ENCODE data around the gene PQBP1. TPM values are rescaled to one million over a fixed set of nuclear protein-coding genes. Genes with fewer than 3 reads are reported as not detected.

PQBP1 gene
- total RNA-seq, 2 experiments from 2014 or later = 73.4 to 75.3 TPM

- ATAC-seq (peak; percentile 54), DNase-seq (peak; percentile 88)
- Mint-ChIP-seq H3K4me1 (peaks cover 89% of the 10 kb centered on the region), H3K4me3 (peak overlapping the region; percentile 64), H3K36me3 (ENCODE audit: low read depth) (peaks cover 73% of the 10 kb centered on the region), H3K27ac (peak overlapping the region; percentile 96), H3K9me3 (ENCODE audit: low read depth) (no peaks in the 10 kb centered on the region), H3K27me3 (no peaks in the 10 kb centered on the region)
- ChIA-PET POLR2A (interaction anchor here (0.6 to 5.3 kb wide), 11 partner anchors 10 to 330 kb away, joined by 3 to 86 read pairs (median 7); partner anchors contain the start of genes OTUD5, PIM2, PQBP1 and SLC35A2), CTCF (interaction anchor here (0.6 to 2.3 kb wide), 5 partner anchors 8 to 47 kb away, joined by 3 to 17 read pairs (median 3); partner anchors contain the start of gene PIM2)
- intact Hi-C loops (cut with DNase I, micrococcal nuclease) = loop anchor here in 1 of 2 experiments (1.0 to 5.0 kb wide), 4 partner anchors 48 to 333 kb away; no protein-coding TSS in a partner anchor
Measured at GRCh38 chrX:48938721-48939425, 41.1 kb downstream of the PQBP1 start.

GRCh38 chrX:48939524-48940228 is 41.9 kb downstream of the PQBP1 start:
- POLR2A ChIA-PET = interaction anchor here (1.0 to 5.3 kb wide), 7 partner anchors 9 to 329 kb away, joined by 3 to 86 read pairs (median 18); partner anchors contain the start of genes OTUD5, PIM2, PQBP1 and SLC35A2
- Mint-ChIP-seq H3K27me3 (no peaks in the 10 kb centered on the region), H3K36me3 (ENCODE audit: low read depth) (peaks cover 71% of the 10 kb centered on the region), H3K4me1 (peaks cover 87% of the 10 kb centered on the region), H3K27ac (peak overlapping the region; percentile 96), H3K4me3 (peak overlapping the region; percentile 64), H3K9me3 (ENCODE audit: low read depth) (no peaks in the 10 kb centered on the region)
- DNase-seq (no peak), ATAC-seq (no peak)
- CTCF ChIA-PET = no interaction called here
- intact Hi-C loops (cut with DNase I, micrococcal nuclease) = loop anchor here (5.0 to 10.0 kb wide), 4 partner anchors 45 to 333 kb away; partner anchors contain the start of genes PQBP1 (in 1 of the 2) and TIMM17B (in 1 of the 2)

- Mint-ChIP-seq H3K27ac (peak overlapping the region; percentile 96), H3K4me3 (peak overlapping the region; percentile 64), H3K36me3 (ENCODE audit: low read depth) (peaks cover 63% of the 10 kb centered on the region), H3K9me3 (ENCODE audit: low read depth) (no peaks in the 10 kb centered on the region), H3K27me3 (no peaks in the 10 kb centered on the region), H3K4me1 (peaks cover 79% of the 10 kb centered on the region)
- ChIA-PET CTCF (interaction anchor here (0.9 kb wide), 1 partner anchor 29 kb away, joined by 3 read pairs; the partner anchor contains the start of gene SLC35A2), POLR2A (interaction anchor here (0.5 to 5.3 kb wide), 6 partner anchors 10 to 43 kb away, joined by 3 to 86 read pairs (median 22); partner anchors contain the start of genes OTUD5, PIM2, PQBP1 and SLC35A2)
- ATAC-seq (no peak), DNase-seq (no peak)
- intact Hi-C loops (cut with DNase I, micrococcal nuclease) = loop anchor here in 1 of 2 experiments (10.0 kb wide), 1 partner anchor 46 kb away; the partner anchor contains the start of genes PQBP1 and TIMM17B
Measured at GRCh38 chrX:48940404-48940955, 42.8 kb downstream of the PQBP1 start.

- Mint-ChIP-seq H3K27me3 (no peaks in the 10 kb centered on the region), H3K27ac (peak overlapping the region; percentile 95), H3K4me3 (peak overlapping the region; percentile 48), H3K36me3 (ENCODE audit: low read depth) (peaks cover 45% of the 10 kb centered on the region), H3K4me1 (peaks cover 71% of the 10 kb centered on the region), H3K9me3 (ENCODE audit: low read depth) (no peaks in the 10 kb centered on the region)
- POLR2A ChIA-PET = interaction anchor here (1.5 to 2.8 kb wide), 5 partner anchors 8 to 31 kb away, joined by 6 to 23 read pairs (median 7); partner anchors contain the start of genes OTUD5, PIM2 and SLC35A2
- intact Hi-C loops (cut with DNase I, micrococcal nuclease) = loop anchor here in 1 of 2 experiments (10.0 kb wide), 1 partner anchor 48 kb away; the partner anchor contains the start of genes PQBP1 and TIMM17B
- ATAC-seq (peak; percentile 8), DNase-seq (no peak)
- CTCF ChIA-PET = interaction anchor here (1.4 kb wide), 1 partner anchor 31 kb away, joined by 4 read pairs; the partner anchor contains the start of gene SLC35A2
Measured at GRCh38 chrX:48942895-48943294, 45.2 kb downstream of the PQBP1 start.

- intact Hi-C loops (cut with DNase I, micrococcal nuclease) = loop anchor here (1.0 to 10.0 kb wide), 3 partner anchors 51 to 297 kb away; partner anchors contain the start of genes PQBP1 (in 1 of the 2) and TIMM17B (in 1 of the 2)
- Mint-ChIP-seq H3K4me3 (peak overlapping the region; percentile 17), H3K27me3 (no peaks in the 10 kb centered on the region), H3K4me1 (peaks cover 50% of the 10 kb centered on the region), H3K27ac (peak overlapping the region; percentile 84), H3K36me3 (ENCODE audit: low read depth) (peaks cover 32% of the 10 kb centered on the region), H3K9me3 (ENCODE audit: low read depth) (no peaks in the 10 kb centered on the region)
- peak; percentile 71 for DNase-seq
- peak; percentile 42 for ATAC-seq
- ChIA-PET CTCF (interaction anchor here (0.6 to 2.1 kb wide), 11 partner anchors 7 to 297 kb away, joined by 3 to 8 read pairs (median 5); partner anchors contain the start of gene OTUD5), POLR2A (interaction anchor here (1.0 to 1.6 kb wide), 2 partner anchors 26 to 29 kb away, joined by 4 to 6 read pairs; no protein-coding TSS in a partner anchor)
Measured at GRCh38 chrX:48945517-48946348, 48.0 kb downstream of the PQBP1 start.

- POLR2A ChIA-PET = interaction anchor here (0.7 kb wide), 1 partner anchor 9 kb away, joined by 3 read pairs; no protein-coding TSS in a partner anchor
- H3K9me3 Mint-ChIP-seq (ENCODE audit: low read depth) = no peaks in the 10 kb centered on the region
- H3K4me1 Mint-ChIP-seq = peaks cover 43% of the 10 kb centered on the region
- no peak overlapping the region for H3K27ac Mint-ChIP-seq
- H3K27me3 Mint-ChIP-seq = no peaks in the 10 kb centered on the region
- no peak for DNase-seq
- CTCF ChIA-PET = interaction anchor here (0.8 to 0.9 kb wide), 2 partner anchors 58 to 64 kb away, joined by 3 to 6 read pairs; no protein-coding TSS in a partner anchor
- intact Hi-C loops (cut with DNase I, micrococcal nuclease) = loop anchor here in 1 of 2 experiments (10.0 kb wide), 1 partner anchor 54 kb away; the partner anchor contains the start of genes PQBP1 and TIMM17B
- no peak overlapping the region for H3K4me3 Mint-ChIP-seq
- H3K36me3 Mint-ChIP-seq (ENCODE audit: low read depth) = peaks cover 14% of the 10 kb centered on the region
- no peak for ATAC-seq
Measured at GRCh38 chrX:48948589-48948988, 50.9 kb downstream of the PQBP1 start.

Other genes starting within 250 kb of the PQBP1 start
- 100 to 1,000 TPM in 1 of 2 experiments, 10 to 100 TPM in 1; 85.9 to 102 TPM for gene WAS, start 214.1 kb upstream of the PQBP1 start, total RNA-seq
- 10 to 100 TPM; 30.8 to 31.7 TPM for gene SUV39H1, start 201.2 kb upstream of the PQBP1 start, total RNA-seq
- not detected for gene GLOD5, start 136.2 kb upstream of the PQBP1 start, total RNA-seq
- gene GATA1, start 111.3 kb upstream of the PQBP1 start, total RNA-seq = not detected
- gene HDAC6, start 95.9 kb upstream of the PQBP1 start, total RNA-seq = 10 to 100 TPM; 59.2 to 69.7 TPM
- not detected for gene ERAS, start 71.4 kb upstream of the PQBP1 start, total RNA-seq
- 1 to 10 TPM; 1.3 TPM for gene PCSK1N, start 62.3 kb upstream of the PQBP1 start, total RNA-seq
- gene TIMM17B, start 162 bp upstream of the PQBP1 start, total RNA-seq = 10 to 100 TPM; 54.2 to 58.9 TPM
- 10 to 100 TPM; 19.7 to 20.3 TPM for gene SLC35A2, start 13.7 kb downstream of the PQBP1 start, total RNA-seq
- gene PIM2, start 21.1 kb downstream of the PQBP1 start, total RNA-seq = 100 to 1,000 TPM; 320 TPM
- gene OTUD5, start 59.7 kb downstream of the PQBP1 start, total RNA-seq = 10 to 100 TPM; 68.0 to 98.1 TPM
- gene KCND1, start 73.9 kb downstream of the PQBP1 start, total RNA-seq = 1 to 10 TPM; 2.5 to 2.8 TPM
- 10 to 100 TPM; 57.8 to 63.3 TPM for gene GRIPAP1, start 104.3 kb downstream of the PQBP1 start, total RNA-seq
- gene TFE3, start 145.4 kb downstream of the PQBP1 start, total RNA-seq = 10 to 100 TPM; 27.1 to 27.5 TPM
- 1 to 10 TPM; 3.1 to 3.6 TPM for gene CCDC120, start 161.1 kb downstream of the PQBP1 start, total RNA-seq
- 10 to 100 TPM in 1 of 2 experiments, 1 to 10 TPM in 1; 9.1 to 11.5 TPM for gene PRAF2, start 176.1 kb downstream of the PQBP1 start, total RNA-seq
- gene WDR45, start 182.0 kb downstream of the PQBP1 start, total RNA-seq = 10 to 100 TPM; 22.4 to 23.9 TPM
- gene GPKOW, start 225.8 kb downstream of the PQBP1 start, total RNA-seq = 10 to 100 TPM; 17.8 to 21.2 TPM

Data from activated CD4-positive, alpha-beta T cell treated with anti-CD3 and anti-CD28 coated beads for 36 hours (primary cell).